NT2/D1 (cell line): ENCODE results near the gene MCHR1.

ENCODE experiments used
- SUZ12 ChIP-seq: IDR thresholded peaks from 2 replicates; pipeline ENCODE4 v1.6.1; 2011; ENCODE audit not compliant: insufficient read length, insufficient read depth; ENCODE audit errors: extremely low read depth
- YY1 ChIP-seq: IDR thresholded peaks from 2 replicates; pipeline ENCODE4 v1.6.1; 2011; ENCODE audit not compliant: insufficient read length, insufficient read depth
- ZNF274 ChIP-seq: IDR thresholded peaks from 2 replicates; pipeline ENCODE4 v1.6.1; 2011; ENCODE audit warnings: mild to moderate bottlenecking, low read depth, low read length

- no peak for TF ChIP-seq ZNF274
- no peak for TF ChIP-seq YY1
- no peak for TF ChIP-seq SUZ12
These were observed 43.3 kb upstream of the MCHR1 start for GRCh38 chr22:40635940-40636379.
